Bronchial epithelial cell (primary cell): ENCODE results near the gene HAUS7. TPM values are rescaled to one million over a fixed set of nuclear protein-coding genes. Genes with fewer than 3 reads are reported as not detected.

Experiments
- DNase-seq: peaks from one replicate; pipeline ENCODE4 v3.0.0-alpha.2; 2010; ENCODE audit warnings: low read depth
- FAIRE-seq: peaks from 2 replicates; lab custom pipeline; 2011; peaks lifted over from hg19 to GRCh38; lab: Jason Lieb, UNC
- H3K27me3 ChIP-seq: 2 replicates; pipeline ENCODE4 v1.5.1; 2011; ENCODE audit warnings: low read length; ENCODE audit not compliant: control insufficient read depth, insufficient read depth
- H3K36me3 ChIP-seq: 2 replicates; pipeline ENCODE4 v1.5.1; 2011; ENCODE audit warnings: low read length; ENCODE audit not compliant: control insufficient read depth, insufficient read depth
- H3K4me3 ChIP-seq: 2 replicates; pipeline ENCODE4 v1.5.1; 2011; ENCODE audit warnings: mild to moderate bottlenecking, low read depth, low read length, control low read depth
- CTCF ChIP-seq: IDR thresholded peaks from 2 replicates; pipeline ENCODE4 v1.5.1; 2011; ENCODE audit warnings: mild to moderate bottlenecking, moderate library complexity, low read length, control low read depth, inconsistent platforms; ENCODE audit not compliant: insufficient read depth, severe bottlenecking
- total RNA-seq: library from RNA; depleted of rRNA; stranded (reverse); fragments of >200 nt; gene quantifications from 2 replicates; pipeline ENCODE4 v1.2.1, GENCODE V29; 2014

The HAUS7 gene
- total RNA-seq, 1 donor from 2014 or later, result 7.4 TPM

- H3K4me3 ChIP-seq, result no peak overlapping the region
- H3K27me3 ChIP-seq, result no peaks in the 10 kb centered on the region
- DNase-seq (no peak), FAIRE-seq (no peak)
- no peaks in the 10 kb centered on the region for H3K36me3 ChIP-seq
- TF ChIP-seq CTCF, result no peak
These were observed 23.3 kb downstream of the HAUS7 start for GRCh38 chrX:153446950-153447580.

GRCh38 chrX:153446636-153446936 is 23.8 kb downstream of the HAUS7 start:
- no peak overlapping the region for H3K4me3 ChIP-seq
- no peaks in the 10 kb centered on the region for H3K36me3 ChIP-seq
- FAIRE-seq, result no peak
- H3K27me3 ChIP-seq, result no peaks in the 10 kb centered on the region
- no peak for DNase-seq
- TF ChIP-seq CTCF, result no peak

GRCh38 chrX:153445856-153446635 is 24.3 kb downstream of the HAUS7 start, which contains the start of gene TREX2:
Gene TREX2 (minus strand): TSS chrX:153446056. CDS start chrX:153445430, 626 bp downstream.
- TF ChIP-seq CTCF, result no peak
- H3K27me3 ChIP-seq, result no peaks in the 10 kb centered on the region
- FAIRE-seq (no peak), DNase-seq (no peak)
- no peaks in the 10 kb centered on the region for H3K36me3 ChIP-seq
- H3K4me3 ChIP-seq, result no peak within 1 kb of the TSS

DNA sequence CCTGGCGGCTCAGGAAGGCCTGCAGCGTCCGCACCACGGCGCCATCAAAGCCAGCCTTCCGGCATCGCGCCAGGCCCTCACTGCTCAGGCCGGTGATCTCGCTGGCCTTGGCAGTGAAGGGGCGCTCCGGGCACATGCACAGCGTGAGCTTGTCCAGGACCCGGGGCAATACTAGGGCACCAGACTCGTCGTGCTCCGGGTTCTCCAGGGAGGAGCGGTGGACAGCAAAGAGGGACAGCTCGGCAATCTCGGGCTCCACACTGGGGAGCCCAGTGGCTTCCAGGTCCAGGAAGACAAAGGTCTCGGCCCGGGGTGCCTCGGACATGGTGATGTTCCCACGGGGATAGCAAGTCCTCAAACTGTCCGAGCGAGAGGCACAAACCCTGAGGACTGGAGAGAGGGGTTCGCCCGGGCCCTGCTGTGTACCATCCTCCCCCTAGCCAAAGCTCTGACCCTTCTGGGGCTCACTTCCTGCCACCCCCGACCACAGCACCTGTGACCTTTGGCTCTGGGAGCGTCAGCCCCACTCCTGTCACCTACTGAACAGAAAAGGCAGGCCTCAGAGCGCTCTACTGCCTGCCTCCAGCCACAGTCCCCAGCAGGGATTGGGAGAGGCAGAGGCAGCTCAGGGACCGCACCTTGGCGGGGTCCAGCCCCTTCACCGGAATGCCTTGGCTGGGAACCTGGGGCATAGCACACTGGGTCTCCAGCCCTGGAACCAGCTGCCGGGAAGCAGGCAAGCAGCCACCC is 25.1 kb downstream of the HAUS7 start:
- no peaks in the 10 kb centered on the region for H3K36me3 ChIP-seq
- no peak for FAIRE-seq
- no peak for TF ChIP-seq CTCF
- DNase-seq, result no peak
- H3K4me3 ChIP-seq, result no peak overlapping the region
- no peaks in the 10 kb centered on the region for H3K27me3 ChIP-seq

GRCh38 chrX:153444333-153445011 is 25.9 kb downstream of the HAUS7 start:
- no peak for FAIRE-seq
- TF ChIP-seq CTCF, result no peak
- H3K27me3 ChIP-seq, result no peaks in the 10 kb centered on the region
- no peak overlapping the region for H3K4me3 ChIP-seq
- DNase-seq, result no peak
- H3K36me3 ChIP-seq, result no peaks in the 10 kb centered on the region
